MM.1S (cell line): ENCODE measurements around the gene KLK14.

Experiments
- DNase-seq: peaks from one replicate; pipeline ENCODE4 v3.0.0-alpha.2; 2015
- H2AFZ ChIP-seq: fragments of 300-600 bp; sonication (generic); 2 replicates; pipeline ENCODE4 v1.6.0; 2016; ENCODE audit warnings: antibody characterized with exemption, low read length
- H3F3A ChIP-seq: fragments of 300-600 bp; sonication (generic); 2 replicates; pipeline ENCODE4 v1.6.1; 2016; ENCODE audit warnings: mild to moderate bottlenecking, antibody characterized with exemption, low read length, moderate library complexity, mixed read lengths; ENCODE audit not compliant: insufficient read depth
- H3K27ac ChIP-seq: fragments of 300-600 bp; sonication (generic); 2 replicates; pipeline ENCODE4 v1.5.1; 2016; ENCODE audit warnings: mild to moderate bottlenecking, low read length
- H3K27me3 ChIP-seq: fragments of 300-600 bp; sonication (generic); replicated peaks from 2 replicates; pipeline ENCODE4 v1.6.0; 2016; ENCODE audit warnings: low read length; ENCODE audit not compliant: insufficient read depth
- H3K36me3 ChIP-seq: fragments of 300-600 bp; sonication (generic); replicated peaks from 2 replicates; pipeline ENCODE4 v1.6.1; 2016; ENCODE audit warnings: mild to moderate bottlenecking, low read length, mixed read lengths; ENCODE audit not compliant: insufficient read depth
- H3K4me1 ChIP-seq: fragments of 300-600 bp; sonication (generic); 2 replicates; pipeline ENCODE4 v1.6.1; 2016; ENCODE audit warnings: low read length, mixed read lengths
- H3K4me2 ChIP-seq: fragments of 300-600 bp; sonication (generic); 2 replicates; pipeline ENCODE4 v1.6.0; 2016; ENCODE audit warnings: low read depth, low read length
- H3K4me3 ChIP-seq: fragments of 300-600 bp; sonication (generic); 2 replicates; pipeline ENCODE4 v1.5.1; 2016; ENCODE audit warnings: low read length, mixed read lengths
- H3K79me2 ChIP-seq: fragments of 300-600 bp; sonication (generic); 2 replicates; pipeline ENCODE4 v1.6.1; 2016; ENCODE audit warnings: mixed run types, low read length, mixed read lengths
- H3K9ac ChIP-seq: fragments of 300-600 bp; sonication (generic); 2 replicates; pipeline ENCODE4 v1.6.1; 2016; ENCODE audit warnings: low read length, mixed read lengths
- H3K9me2 ChIP-seq: fragments of 300-600 bp; sonication (generic); replicated peaks from 2 replicates; pipeline ENCODE4 v1.6.1; 2016; ENCODE audit warnings: mild to moderate bottlenecking, low read length, mixed read lengths; ENCODE audit not compliant: insufficient read depth
- H3K9me3 ChIP-seq: fragments of 300-600 bp; sonication (generic); replicated peaks from 2 replicates; pipeline ENCODE4 v1.6.1; 2016; ENCODE audit warnings: mild to moderate bottlenecking, low read length, mixed read lengths; ENCODE audit not compliant: insufficient read depth
- H4K20me1 ChIP-seq: fragments of 300-600 bp; sonication (generic); 2 replicates; pipeline ENCODE4 v1.6.1; 2016; ENCODE audit warnings: mild to moderate bottlenecking, low read length, moderate library complexity, mixed read lengths; ENCODE audit not compliant: insufficient read depth
- CTCF ChIP-seq: fragments of 300-600 bp; sonication (generic); IDR thresholded peaks from 2 replicates; pipeline ENCODE4 v1.5.1; 2016; ENCODE audit warnings: antibody characterized with exemption, low read length, mixed read lengths
- EZH2 ChIP-seq: fragments of 300-600 bp; sonication (generic); optimal IDR thresholded peaks from 2 replicates; pipeline ENCODE3; 2017; ENCODE audit warnings: low read depth, mild to moderate bottlenecking, antibody characterized with exemption, low read length, mixed read lengths
- EZH2phosphoT487 ChIP-seq: fragments of 300-600 bp; sonication (generic); IDR thresholded peaks from 2 replicates; pipeline ENCODE4 v1.6.1; 2018; ENCODE audit warnings: antibody characterized with exemption, low read length

KLK14 gene

GRCh38 chr19:51031880-51032225 lies 50.8 kb downstream of the KLK14 start:
- H3K9ac ChIP-seq, result no peak overlapping the region
- H3K4me3 ChIP-seq, result no peak overlapping the region
- H3K27me3 ChIP-seq, result peaks cover 10% of the 10 kb centered on the region
- H3K79me2 ChIP-seq, result no peaks in the 10 kb centered on the region
- H3K27ac ChIP-seq, result no peak overlapping the region
- TF ChIP-seq EZH2, result no peak
- no peak for TF ChIP-seq EZH2phosphoT487
- no peak for TF ChIP-seq CTCF
- no peaks in the 10 kb centered on the region for H4K20me1 ChIP-seq
- no peaks in the 10 kb centered on the region for H3F3A ChIP-seq
- H2AFZ ChIP-seq, result no peak overlapping the region
- no peak overlapping the region for H3K4me2 ChIP-seq
- no peak for DNase-seq
- no peaks in the 10 kb centered on the region for H3K9me2 ChIP-seq
- no peaks in the 10 kb centered on the region for H3K9me3 ChIP-seq
- H3K4me1 ChIP-seq, result no peaks in the 10 kb centered on the region
- H3K36me3 ChIP-seq, result no peaks in the 10 kb centered on the region

GRCh38 chr19:51031220-51031879 lies 51.3 kb downstream of the KLK14 start:
- Histone ChIP-seq H3K36me3 (no peaks in the 10 kb centered on the region), H3F3A (no peaks in the 10 kb centered on the region), H2AFZ (no peak overlapping the region), H3K4me3 (no peak overlapping the region), H4K20me1 (no peaks in the 10 kb centered on the region), H3K79me2 (no peaks in the 10 kb centered on the region), H3K4me1 (no peaks in the 10 kb centered on the region), H3K9ac (no peak overlapping the region), H3K9me3 (no peaks in the 10 kb centered on the region), H3K4me2 (no peak overlapping the region), H3K27ac (no peak overlapping the region), H3K9me2 (no peaks in the 10 kb centered on the region), H3K27me3 (peaks cover 10% of the 10 kb centered on the region)
- no peak for TF ChIP-seq CTCF
- TF ChIP-seq EZH2phosphoT487, result no peak
- TF ChIP-seq EZH2, result no peak
- DNase-seq, result no peak

GRCh38 chr19:51030631-51031030 lies 52.1 kb downstream of the KLK14 start:
- Histone ChIP-seq H2AFZ (no peak overlapping the region), H3K27me3 (peaks cover 10% of the 10 kb centered on the region), H3K4me1 (no peaks in the 10 kb centered on the region), H3K9me3 (no peaks in the 10 kb centered on the region), H4K20me1 (no peaks in the 10 kb centered on the region), H3K9ac (no peak overlapping the region), H3K9me2 (no peaks in the 10 kb centered on the region), H3K4me3 (no peak overlapping the region), H3K36me3 (no peaks in the 10 kb centered on the region), H3K27ac (no peak overlapping the region), H3F3A (no peaks in the 10 kb centered on the region), H3K4me2 (no peak overlapping the region), H3K79me2 (no peaks in the 10 kb centered on the region)
- no peak for DNase-seq
- TF ChIP-seq EZH2phosphoT487, result no peak
- TF ChIP-seq EZH2, result no peak

- Histone ChIP-seq H3K4me2 (no peak overlapping the region), H3K9me3 (no peaks in the 10 kb centered on the region), H3K79me2 (no peaks in the 10 kb centered on the region), H3K4me1 (no peaks in the 10 kb centered on the region), H3K27me3 (peaks cover 10% of the 10 kb centered on the region), H3K9me2 (no peaks in the 10 kb centered on the region), H2AFZ (no peak overlapping the region), H4K20me1 (no peaks in the 10 kb centered on the region), H3K27ac (no peak overlapping the region), H3K4me3 (no peak overlapping the region), H3F3A (no peaks in the 10 kb centered on the region), H3K9ac (no peak overlapping the region), H3K36me3 (no peaks in the 10 kb centered on the region)
- no peak for DNase-seq
- TF ChIP-seq EZH2 (no peak), EZH2phosphoT487 (no peak), CTCF (no peak)
Observed at GRCh38 chr19:51029718-51030117, 53.0 kb downstream of the KLK14 start.
